LNCAP (cell line): Measurements from ENCODE around the gene AKT1.

ENCODE experiments used
- TF ChIP-seq, protein P1 (sequence below): fragments of 450-650 bp; IDR thresholded peaks from 2 replicates; pipeline ENCODE4 v1.5.1; 2017; ENCODE audit warnings: mild to moderate bottlenecking

The AKT1 gene

GRCh38 chr14:104798300-104799243, 3.0 kb upstream of the AKT1 start:
- TF ChIP-seq, protein P1, sequence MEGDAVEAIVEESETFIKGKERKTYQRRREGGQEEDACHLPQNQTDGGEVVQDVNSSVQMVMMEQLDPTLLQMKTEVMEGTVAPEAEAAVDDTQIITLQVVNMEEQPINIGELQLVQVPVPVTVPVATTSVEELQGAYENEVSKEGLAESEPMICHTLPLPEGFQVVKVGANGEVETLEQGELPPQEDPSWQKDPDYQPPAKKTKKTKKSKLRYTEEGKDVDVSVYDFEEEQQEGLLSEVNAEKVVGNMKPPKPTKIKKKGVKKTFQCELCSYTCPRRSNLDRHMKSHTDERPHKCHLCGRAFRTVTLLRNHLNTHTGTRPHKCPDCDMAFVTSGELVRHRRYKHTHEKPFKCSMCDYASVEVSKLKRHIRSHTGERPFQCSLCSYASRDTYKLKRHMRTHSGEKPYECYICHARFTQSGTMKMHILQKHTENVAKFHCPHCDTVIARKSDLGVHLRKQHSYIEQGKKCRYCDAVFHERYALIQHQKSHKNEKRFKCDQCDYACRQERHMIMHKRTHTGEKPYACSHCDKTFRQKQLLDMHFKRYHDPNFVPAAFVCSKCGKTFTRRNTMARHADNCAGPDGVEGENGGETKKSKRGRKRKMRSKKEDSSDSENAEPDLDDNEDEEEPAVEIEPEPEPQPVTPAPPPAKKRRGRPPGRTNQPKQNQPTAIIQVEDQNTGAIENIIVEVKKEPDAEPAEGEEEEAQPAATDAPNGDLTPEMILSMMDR, result no peak

GRCh38 chr14:104797115-104798044, 1.8 kb upstream of the AKT1 start:
- TF ChIP-seq, protein P1, result no peak

- TF ChIP-seq, protein P1, result no peak
Observed at GRCh38 chr14:104796687-104797081, 1.1 kb upstream of the AKT1 start.

DNA sequence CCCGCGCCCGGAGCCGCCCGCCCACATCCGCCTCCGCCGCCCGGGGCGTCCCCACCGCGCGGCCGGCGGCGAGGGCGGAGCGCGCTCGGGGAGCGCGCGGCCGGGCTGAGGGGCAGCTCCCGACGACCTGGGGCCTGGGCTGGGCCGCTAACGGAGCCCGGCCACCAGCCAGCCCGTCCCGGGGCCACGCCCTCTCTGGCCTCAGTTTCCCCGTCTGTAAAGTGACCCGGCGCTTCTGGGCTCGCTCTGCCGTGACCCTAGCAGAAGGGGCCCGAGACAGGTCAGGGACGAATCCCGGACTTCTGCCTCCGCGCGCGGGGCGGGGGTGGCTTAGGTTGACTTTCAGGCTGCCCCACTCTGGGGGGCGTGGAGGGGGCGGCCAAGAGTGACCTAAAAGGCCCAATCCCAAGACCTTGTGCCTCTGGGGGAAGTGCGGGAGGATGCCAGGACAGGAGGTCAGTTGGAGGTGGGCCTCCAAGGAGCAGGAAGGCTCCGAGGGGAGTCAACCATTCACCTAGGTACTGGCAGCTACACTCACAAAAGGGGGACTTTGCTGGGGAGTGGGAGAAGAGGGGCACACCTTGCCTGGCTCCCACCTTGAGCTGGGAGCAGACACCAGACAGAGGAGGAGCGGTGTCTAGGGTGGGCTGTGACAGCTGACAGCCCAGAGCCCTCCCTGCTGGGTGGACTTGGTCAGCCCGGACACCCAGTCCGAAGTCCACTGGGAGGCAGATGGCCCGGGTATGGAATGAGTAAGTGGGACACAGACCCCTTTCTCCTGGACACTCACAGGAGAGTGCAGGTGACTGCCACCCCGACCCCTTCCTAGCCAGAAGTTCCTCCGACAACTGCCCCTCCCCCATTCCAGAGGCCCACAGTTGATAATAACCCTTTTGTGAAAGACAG, 486 bp upstream of the AKT1 start:
- TF ChIP-seq, protein P1, result no peak

GRCh38 chr14:104794631-104794992, 936 bp downstream of the AKT1 start:
- TF ChIP-seq, protein P1, result no peak

GRCh38 chr14:104794099-104794498, 1.4 kb downstream of the AKT1 start:
- TF ChIP-seq, protein P1, result no peak

- TF ChIP-seq, protein P1, result no peak
Observed at GRCh38 chr14:104793703-104793959, 1.9 kb downstream of the AKT1 start.
